ENCODE measurements around the gene KLHL14. TPM values are rescaled to one million over a fixed set of nuclear protein-coding genes. Genes with fewer than 3 reads are reported as not detected.
"Not testable (repeated sequence)": the region's sequence is repeated elsewhere in the genome, so short reads cannot be mapped to it uniquely, and the experiment has no call there.

Gene KLHL14
- polyA plus RNA-seq, 3 donors: 26.8 to 28.1 (median 27.0) TPM

- no peak for DNase-seq (ENCODE audit: low read depth in 3 of 3, low spot score in 2 of 3)
Measured at GRCh38 chr18:32668956-32669355, 103.9 kb downstream of the KLHL14 start.

- no peak for DNase-seq (ENCODE audit: low read depth in 3 of 3, low spot score in 2 of 3)
Measured at GRCh38 chr18:32661486-32662299, 111.1 kb downstream of the KLHL14 start.

DNA sequence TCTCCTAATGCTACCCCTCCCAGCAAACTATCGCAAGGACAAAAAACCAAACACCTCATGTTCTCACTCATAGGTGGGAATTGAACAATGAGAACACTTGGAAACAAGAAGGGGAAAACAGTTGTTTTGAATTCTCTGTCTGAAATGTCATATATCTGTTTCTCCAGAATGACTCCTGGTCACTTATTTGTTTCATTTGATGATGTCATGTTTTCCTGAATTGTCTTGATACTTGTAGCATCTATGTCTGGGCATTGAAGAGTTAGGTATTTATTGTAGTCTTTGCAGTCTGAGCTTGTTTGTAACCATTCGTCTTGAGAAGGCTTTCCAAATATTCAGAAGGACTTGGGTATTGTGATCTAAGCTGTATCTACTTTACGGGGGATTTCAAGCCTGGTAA, 118.3 kb downstream of the KLHL14 start:
- not testable (repeated sequence) for DNase-seq (ENCODE audit: low read depth in 3 of 3, low spot score in 2 of 3)

DNA sequence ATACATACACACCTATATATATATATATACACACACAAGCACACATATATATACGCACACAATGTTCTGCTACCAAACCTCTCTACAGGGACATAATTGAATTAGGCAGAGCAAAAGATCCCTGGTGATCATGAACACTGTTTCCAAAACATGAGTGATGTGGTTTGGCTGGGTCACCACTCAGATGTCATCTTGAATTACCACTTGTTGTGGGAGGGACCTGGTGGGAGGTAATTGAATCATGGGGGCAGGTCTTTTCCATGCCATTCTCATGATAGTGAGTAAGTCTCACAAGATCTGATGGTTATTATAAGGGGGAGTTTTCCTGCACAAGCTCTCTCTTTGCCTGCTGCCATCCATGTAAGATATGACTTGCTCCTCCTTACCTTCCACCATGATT, 135.2 kb downstream of the KLHL14 start:
- not testable (repeated sequence) for DNase-seq (ENCODE audit: low read depth in 3 of 3, low spot score in 2 of 3)

DNA sequence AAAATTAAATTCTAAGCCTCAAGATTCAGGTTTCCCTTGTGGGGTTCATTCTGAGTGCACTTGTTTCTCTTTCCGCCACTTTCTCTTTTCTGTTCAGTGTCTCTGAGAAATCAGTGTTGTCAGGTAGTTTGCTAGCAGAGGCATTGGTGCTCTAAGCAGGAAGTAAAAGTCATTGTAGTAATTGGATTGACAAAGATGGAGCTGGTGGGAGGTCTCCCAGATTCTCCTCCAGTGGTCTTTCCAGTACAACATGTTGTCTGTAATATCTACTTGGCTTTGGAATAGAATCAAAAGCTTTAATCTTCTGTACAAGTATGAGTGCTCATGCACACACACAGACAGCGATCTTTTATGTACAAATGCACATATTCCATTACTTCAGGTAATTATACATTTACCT, 135.6 kb downstream of the KLHL14 start:
- no peak for DNase-seq (ENCODE audit: low read depth in 3 of 3, low spot score in 2 of 3)

DNA sequence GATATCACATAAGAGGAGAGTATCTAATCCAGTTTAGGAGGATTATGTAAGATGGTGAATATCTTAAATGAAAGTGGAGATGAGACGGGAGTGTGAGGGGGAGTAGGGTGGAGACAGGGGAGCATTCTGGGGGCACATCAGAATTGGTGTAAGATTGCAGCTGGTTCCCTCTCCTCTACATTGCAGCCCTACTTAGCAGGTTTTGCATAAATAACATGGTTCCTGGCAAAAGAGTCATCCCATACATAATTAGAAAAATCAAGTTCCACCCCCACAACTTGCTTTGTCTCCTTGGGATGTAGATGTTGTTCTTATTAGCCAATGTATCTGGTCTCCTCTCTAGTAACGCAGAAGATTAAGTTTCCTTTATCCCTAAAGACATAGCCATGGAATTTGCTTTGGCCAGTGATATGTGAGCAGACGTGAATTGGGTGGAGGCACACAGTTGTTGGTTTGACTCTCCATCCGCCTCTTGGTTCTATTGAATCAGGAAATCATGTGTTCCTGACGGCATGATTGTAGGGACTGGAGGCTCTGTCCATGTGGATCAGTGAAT, 137.9 kb downstream of the KLHL14 start:
- no peak for DNase-seq (ENCODE audit: low read depth in 3 of 3, low spot score in 2 of 3)

DNA sequence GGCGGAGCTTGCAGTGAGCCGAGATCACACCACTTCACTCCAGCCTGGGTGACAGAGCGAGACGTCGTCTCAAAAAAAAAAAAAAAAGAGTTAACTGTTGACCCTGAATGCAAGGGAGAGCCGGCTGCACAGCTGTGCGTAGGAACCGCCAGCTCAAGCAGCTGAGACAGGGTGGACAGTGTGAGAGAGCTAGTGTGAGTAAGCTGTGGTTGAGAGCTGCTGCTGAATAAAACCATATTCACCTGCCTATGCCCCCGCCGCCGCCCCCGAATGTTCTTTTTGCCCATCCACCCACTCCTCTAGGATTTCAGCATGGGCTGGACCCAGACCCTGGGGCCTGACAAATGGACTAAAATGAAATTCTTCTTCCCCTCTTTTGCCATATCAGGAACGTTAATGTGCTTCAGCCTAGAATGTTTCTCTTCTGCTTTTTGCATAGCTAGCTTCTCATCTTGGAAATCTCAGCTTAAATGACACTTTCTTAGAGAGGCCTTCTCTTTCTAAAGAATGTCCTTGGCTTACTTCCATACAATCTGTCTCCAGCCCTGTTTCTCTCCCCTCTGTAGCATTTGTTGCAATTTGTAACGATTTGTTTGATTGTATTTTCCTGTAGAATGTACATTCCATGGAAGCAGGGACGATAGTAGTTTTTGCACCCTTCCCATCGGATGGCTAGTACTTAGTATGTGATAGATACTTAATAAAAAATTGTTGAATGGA, 142.7 kb downstream of the KLHL14 start:
- no peak for DNase-seq (ENCODE audit: low read depth in 3 of 3, low spot score in 2 of 3)

DNA sequence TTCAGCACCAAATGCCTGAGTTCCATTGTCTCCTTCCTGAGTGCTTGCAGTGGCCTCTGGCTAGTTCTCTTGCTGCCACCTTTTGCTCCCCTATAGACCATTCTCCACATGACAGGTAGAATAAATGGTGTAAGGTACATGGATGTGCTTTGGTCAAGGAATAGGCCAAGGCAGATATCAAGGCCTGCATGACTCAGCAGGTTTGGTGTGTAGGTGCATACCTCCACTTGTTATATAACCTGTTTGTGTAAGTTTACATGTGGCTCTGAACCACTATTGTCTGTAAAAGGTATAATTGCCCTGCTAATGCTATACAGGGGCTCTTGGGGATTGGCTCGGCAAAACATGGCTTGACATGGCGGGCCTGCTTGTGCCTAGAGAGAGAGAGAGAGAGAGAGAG, 143.5 kb downstream of the KLHL14 start:
- no peak for DNase-seq (ENCODE audit: low read depth in 3 of 3, low spot score in 2 of 3)

- DNase-seq (ENCODE audit: low read depth in 3 of 3, low spot score in 2 of 3): no peak
Measured at GRCh38 chr18:32624182-32624723, 148.6 kb downstream of the KLHL14 start.

DNA sequence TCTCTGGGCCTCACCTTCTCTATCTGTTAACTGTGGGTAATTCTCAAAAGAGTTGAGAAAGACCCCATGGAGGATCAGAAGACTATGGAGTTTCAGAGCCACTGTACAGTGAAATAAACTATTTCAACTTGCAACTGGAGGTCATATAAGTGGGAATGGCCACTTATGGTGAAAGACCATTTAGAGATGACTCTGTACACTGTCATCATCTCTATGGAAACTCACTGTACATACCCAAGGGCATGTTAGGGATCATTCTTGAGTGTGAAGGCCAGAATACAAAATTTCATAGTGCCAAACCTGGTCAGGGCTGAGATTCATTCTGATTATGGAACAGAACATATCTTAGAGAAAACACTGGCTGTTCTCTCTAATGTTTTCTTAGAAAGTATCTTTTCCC, 149.3 kb downstream of the KLHL14 start:
- no peak for DNase-seq (ENCODE audit: low read depth in 3 of 3, low spot score in 2 of 3)
